K562 (cell line): ENCODE results near the gene PSMD2. TPM values are rescaled to one million over a fixed set of nuclear protein-coding genes. Genes with fewer than 3 reads are reported as not detected.

Experiments used
- AFF1 ChIP-seq, 2 experiments: fragments of 450-650 bp; IDR thresholded peaks; 2 replicates each; pipeline ENCODE4 v1.6.1; 2018; ENCODE audit warnings: mild to moderate bottlenecking in 2 of 2, low read depth in 1 of 2; ENCODE audit not compliant: partially characterized antibody in 2 of 2
- ATF3 ChIP-seq, 2 experiments: fragments of 450-650 bp in 1 of 2; sonication (generic) in 1 of 2; formaldehyde crosslinking in 1 of 2; IDR thresholded peaks in 1 of 2; conservative IDR thresholded peaks in 1 of 2; 2 replicates each; pipeline versions ENCODE4 v1.6.1 to v1.8.1; 2016 to 2023; ENCODE audit warnings: mild to moderate bottlenecking in 2 of 2, moderate library complexity in 2 of 2, inconsistent platforms in 1 of 2, missing genetic modification reagents in 1 of 2
- E2F6 ChIP-seq, 2 experiments: IDR thresholded peaks; 2 replicates each; pipeline ENCODE4 v1.6.1; 2011; ENCODE audit warnings: borderline replicate concordance in 1 of 2, control low read depth in 1 of 2, low read depth in 1 of 2, low read length in 1 of 2, mild to moderate bottlenecking in 1 of 2, mixed read lengths in 1 of 2, moderate library complexity in 1 of 2; ENCODE audit not compliant: insufficient read depth in 1 of 2, insufficient read length in 1 of 2, poor library complexity in 1 of 2, severe bottlenecking in 1 of 2; ENCODE audit errors: extremely low read depth in 1 of 2
- ERF ChIP-seq: fragments of 450-650 bp; formaldehyde crosslinking; IDR thresholded peaks from 2 replicates; pipeline ENCODE4 v1.4.0; 2020; ENCODE audit warnings: mild to moderate bottlenecking, mixed read lengths
- ETS1 ChIP-seq: conservative IDR thresholded peaks from 2 replicates; pipeline ENCODE4 v1.6.1; 2011; ENCODE audit warnings: low read depth, mild to moderate bottlenecking, low read length; ENCODE audit not compliant: control insufficient read depth
- GATA2 ChIP-seq: sonication (generic); formaldehyde crosslinking; IDR thresholded peaks from 2 replicates; pipeline ENCODE4 v1.4.0; 2020; ENCODE audit warnings: mild to moderate bottlenecking, missing genetic modification reagents
- HDAC1 ChIP-seq, 2 experiments: fragments of 450-650 bp; IDR thresholded peaks; 2 replicates each; pipeline ENCODE4 v1.6.1; 2016 to 2017; ENCODE audit warnings: inconsistent platforms in 1 of 2, mild to moderate bottlenecking in 1 of 2, moderate library complexity in 1 of 2
- L3MBTL2 ChIP-seq: fragments of 450-650 bp; IDR thresholded peaks from 2 replicates; pipeline ENCODE4 v1.6.1; 2016; ENCODE audit warnings: mild to moderate bottlenecking, moderate library complexity
- MEIS2 ChIP-seq: fragments of 450-650 bp; IDR thresholded peaks from 2 replicates; pipeline ENCODE4 v1.6.1; 2014; ENCODE audit warnings: mild to moderate bottlenecking; ENCODE audit not compliant: partially characterized antibody
- NR2C2 ChIP-seq, 2 experiments: fragments of 200-800 bp in 1 of 2; sonication (Bioruptor generic) in 1 of 2; sonication (generic) in 1 of 2; formaldehyde crosslinking in 1 of 2; IDR thresholded peaks; 2 replicates each; pipeline versions ENCODE4 v1.6.1 to v1.8.0; 2016 to 2022; ENCODE audit warnings: mild to moderate bottlenecking in 1 of 2, missing compliant biosample characterization in 1 of 2, missing genetic modification characterization in 1 of 2, missing genetic modification reagents in 1 of 2
- PCBP1 ChIP-seq: fragments of 200-400 bp; formaldehyde crosslinking; IDR thresholded peaks from 2 replicates; pipeline ENCODE4 v1.6.1; 2018; ENCODE audit warnings: mild to moderate bottlenecking, low read depth, low read length; ENCODE audit not compliant: poor library complexity, severe bottlenecking
- PTRF ChIP-seq: fragments of 450-650 bp; IDR thresholded peaks from 2 replicates; pipeline ENCODE4 v1.6.1; 2016; ENCODE audit warnings: mild to moderate bottlenecking, missing genetic modification characterization, missing compliant biosample characterization
- SIX5 ChIP-seq, 2 experiments: IDR thresholded peaks; 2 replicates each; pipeline ENCODE4 v1.6.1; 2011; ENCODE audit warnings: low read length in 2 of 2, borderline replicate concordance in 1 of 2, low read depth in 1 of 2, mild to moderate bottlenecking in 1 of 2, moderate library complexity in 1 of 2; ENCODE audit not compliant: insufficient read depth in 1 of 2
- TEAD2 ChIP-seq: fragments of 450-650 bp; IDR thresholded peaks from 2 replicates; pipeline ENCODE4 v1.6.1; 2016; ENCODE audit warnings: missing genetic modification characterization, control low read depth, missing compliant biosample characterization
- VEZF1 ChIP-seq: fragments of 200-800 bp; sonication (Bioruptor generic); IDR thresholded peaks from 2 replicates; pipeline ENCODE4 v1.6.1; 2017; ENCODE audit warnings: missing genetic modification characterization, missing compliant biosample characterization
- polyA plus RNA-seq, 8 experiments: library from polyadenylated mRNA; depleted of rRNA in 4 of 8; stranded (reverse) in 5 of 8; unstranded in 3 of 8; fragments of >200 nt; fragmentation: Nextera tagmentation in 2 of 8; fragmentation: Illumina TruSeq in 1 of 8; extraction: Ambion mirVana in 2 of 8; extraction: Trizol in 1 of 8; gene quantifications; 2 replicates each; pipeline versions ENCODE4 v1.2.1 to v1.2.3, GENCODE V29; 2011 to 2014; ENCODE audit warnings: inconsistent platforms in 1 of 8, missing spikeins in 1 of 8
- total RNA-seq, 7 experiments: library from RNA; depleted of rRNA in 6 of 7; stranded (reverse); fragments of >200 nt in 6 of 7; fragmentation: Illumina TruSeq in 2 of 7; extraction: Trizol in 2 of 7; gene quantifications; 2 replicates each; pipeline versions ENCODE4 v1.2.1 to v1.2.3, GENCODE V29; 2011 to 2021; ENCODE audit warnings: low replicate concordance in 1 of 7

The PSMD2 gene
- total and polyA plus RNA-seq, 9 of the 15 experiments (the other 6 are each of a cell fraction or from before 2014, with no cell fraction given): 152 to 484 (median 295) TPM

- TF ChIP-seq ETS1 (peak; percentile 45), E2F6 (IDR thresholded peaks at IDR 0.05; ENCODE audit: borderline replicate concordance in 1 of 2, extremely low read depth in 1 of 2, insufficient read depth in 1 of 2, insufficient read length in 1 of 2, low read depth in 1 of 2, low read length in 1 of 2, poor library complexity in 1 of 2, severe bottlenecking in 1 of 2) (peak in 1 of 2 experiments; percentile 30), NR2C2 (CRISPR knock-in tag; IDR thresholded peaks at IDR 0.05) (peak; percentile 93), NR2C2 (tag; IDR thresholded peaks at IDR 0.05) (peak; percentile 99), GATA2 (no peak), SIX5 (IDR thresholded peaks at IDR 0.05; ENCODE audit: borderline replicate concordance in 1 of 2, insufficient read depth in 1 of 2, low read depth in 1 of 2, low read length in 2 of 2) (peak; percentile 63 to 68; a peak in 3 of 4 replicates), L3MBTL2 (peak; percentile 44; the same call in 1 of the 2 replicates), ERF (CRISPR knock-in tag) (peak; percentile 62; the same call in 1 of the 2 replicates), HDAC1 (IDR thresholded peaks at IDR 0.05) (peak in 1 of 2 experiments; percentile 71; a peak in 1 of 4 replicates), PCBP1 (peak; percentile 44), PTRF (tag) (no peak), ATF3 (IDR thresholded peaks at IDR 0.05) (no peak), ATF3 (CRISPR knock-in tag; conservative IDR thresholded peaks at IDR 0.05) (peak; percentile 57; the same call in 1 of the 2 replicates), AFF1 (IDR thresholded peaks at IDR 0.05; ENCODE audit: low read depth in 1 of 2, partially characterized antibody in 2 of 2) (peak; percentile 41 to 86), MEIS2 (peak; percentile 32), VEZF1 (CRISPR knock-in tag) (peak; percentile 97), TEAD2 (tag) (no peak)
These were observed at the start of gene PSMD2 (continued) for GRCh38 chr3:184298759-184299487.
